ENCODE results near the gene HECTD4.
"Not testable (repeated sequence)": the region's sequence is repeated elsewhere in the genome, so short reads cannot be mapped to it uniquely, and the experiment has no call there.

Gene HECTD4

DNA sequence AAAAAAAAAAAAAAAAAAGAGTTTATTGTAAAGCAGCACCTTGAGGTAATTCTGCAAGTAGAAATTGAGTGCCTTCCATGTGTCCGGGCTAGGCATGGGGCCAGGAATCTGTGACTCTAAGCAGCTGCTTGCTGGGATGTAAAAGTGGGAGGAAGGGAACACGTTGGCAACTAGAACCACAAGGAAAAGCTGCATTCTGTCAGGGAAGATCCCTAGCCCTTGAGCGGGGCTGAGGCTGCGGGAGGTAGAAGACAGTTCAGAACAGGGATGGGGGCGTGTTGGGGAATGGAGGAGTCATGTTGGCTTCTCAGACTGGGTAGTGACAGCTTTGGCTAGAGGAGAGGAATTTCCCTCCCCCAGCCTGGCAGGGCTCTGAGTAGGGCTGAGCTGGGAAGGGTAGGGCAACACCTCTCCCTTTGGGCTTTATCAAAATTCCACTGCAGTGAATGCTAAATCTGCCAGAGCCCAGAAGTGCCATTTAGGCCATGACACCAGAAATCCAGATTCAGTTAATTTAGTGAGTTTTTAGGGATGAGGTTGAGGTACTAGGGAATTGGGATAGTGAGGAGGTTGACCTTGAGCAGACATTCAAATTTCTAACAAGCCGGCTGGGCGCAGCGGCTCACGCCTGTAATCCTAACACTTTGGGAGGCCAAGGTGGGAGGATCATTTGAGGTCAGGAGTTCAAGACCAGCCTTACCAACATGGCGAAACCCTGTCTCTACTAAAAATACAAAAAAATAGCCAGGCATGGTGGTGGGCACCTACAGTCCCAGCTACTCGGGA is 260.3 kb downstream of the HECTD4 start:
- DNase-seq (ENCODE audit: low read depth in 2 of 2), result no peak

- no peak for DNase-seq (ENCODE audit: low read depth in 2 of 2)
Measured at GRCh38 chr12:112117685-112118084, 264.5 kb downstream of the HECTD4 start.

GRCh38 chr12:112116232-112117060 is 265.8 kb downstream of the HECTD4 start:
- no peak for DNase-seq (ENCODE audit: low read depth in 2 of 2)

- no peak for DNase-seq (ENCODE audit: low read depth in 2 of 2)
Measured at GRCh38 chr12:112115259-112116045, 266.8 kb downstream of the HECTD4 start.

GRCh38 chr12:112112409-112113133 is 269.7 kb downstream of the HECTD4 start:
- DNase-seq (ENCODE audit: low read depth in 2 of 2), result no peak

DNA sequence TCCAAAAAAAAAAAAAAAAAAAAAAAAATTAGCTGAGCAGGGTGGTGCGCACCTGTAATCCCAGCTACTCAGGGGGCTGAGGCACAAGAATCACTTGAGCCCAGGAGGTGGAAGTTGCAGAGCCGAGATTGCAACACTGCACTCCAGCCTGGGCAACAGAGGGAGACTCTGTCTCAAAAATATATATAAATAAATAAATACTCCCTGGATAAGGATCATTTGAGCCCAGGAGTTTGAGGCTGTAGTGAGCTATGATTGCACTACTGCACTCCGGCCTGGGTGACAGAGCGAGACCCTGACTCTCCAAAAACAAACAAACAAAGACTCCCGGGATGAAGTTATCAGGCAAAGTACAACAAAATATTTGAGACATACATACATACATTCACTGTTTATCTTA is 270.3 kb downstream of the HECTD4 start:
- DNase-seq (ENCODE audit: low read depth in 2 of 2), result no peak

- DNase-seq (ENCODE audit: low read depth in 2 of 2), result not testable (repeated sequence)
Measured at GRCh38 chr12:112110787-112111662, 271.2 kb downstream of the HECTD4 start.

Data from activated CD4-positive, alpha-beta T cell treated with anti-CD3 and anti-CD28 coated beads for 24 hours (primary cell).